GM13977 (cell line): ENCODE measurements around the gene RFESD.

Experiments used
- DNase-seq: peaks from one replicate; pipeline ENCODE4 v3.0.0; 2012; ENCODE audit warnings: low spot score
- CTCF ChIP-seq: IDR thresholded peaks from 2 replicates; pipeline ENCODE4 v1.5.1; 2012; ENCODE audit warnings: mild to moderate bottlenecking, control low read depth; ENCODE audit not compliant: insufficient read depth; ENCODE audit errors: extremely low read depth, missing control alignments
- in situ Hi-C: fragments of 300-500 bp; cut with MboI; formaldehyde crosslinking; loops from one replicate; pipeline ENCODE4 v1.12.0; 2022; ENCODE audit warnings: low sequenced_read_pairs, low pct_unique_long_range_greater_than_20kb, mixed read lengths, inconsistent platforms; ENCODE audit not compliant: unreplicated experiment

The RFESD gene

GRCh38 chr5:95682891-95683290 is 36.3 kb downstream of the RFESD start, which contains the start of gene SPATA9:
TSS of gene SPATA9 (minus strand) at chr5:95682991. CDS start at chr5:95682854, 137 bp downstream.
- TF ChIP-seq CTCF, result no peak
- in situ Hi-C loops, result no loop called here

GRCh38 chr5:95684361-95684760 is 37.8 kb downstream of the RFESD start:
- in situ Hi-C loops, result no loop called here
- DNase-seq, result no peak
- no peak for TF ChIP-seq CTCF

More at GRCh38 chr5:95682891-95683290, 36.3 kb downstream of the RFESD start, which contains the start of gene SPATA9:
- DNase-seq, result no peak

GRCh38 chr5:95686651-95687050 is 40.1 kb downstream of the RFESD start:
- TF ChIP-seq CTCF, result no peak
- in situ Hi-C loops, result no loop called here
- DNase-seq, result no peak

GRCh38 chr5:95689680-95690079 is 43.1 kb downstream of the RFESD start:
- no peak for DNase-seq
- TF ChIP-seq CTCF, result no peak
- in situ Hi-C loops, result no loop called here

GRCh38 chr5:95690333-95690732 is 43.8 kb downstream of the RFESD start:
- DNase-seq, result no peak
- in situ Hi-C loops, result no loop called here
- TF ChIP-seq CTCF, result no peak

- in situ Hi-C loops, result no loop called here
- no peak for DNase-seq
- TF ChIP-seq CTCF, result no peak
Measured at GRCh38 chr5:95697781-95698681, 51.5 kb downstream of the RFESD start.
